GOT3 (cell line): Measurements from ENCODE around the gene RNF151.
"Not testable (repeated sequence)": the region's sequence is repeated elsewhere in the genome, so short reads cannot be mapped to it uniquely, and the experiment has no call there.

Experiments
- DNase-seq: peaks from one replicate; lab custom pipeline; 2025; ENCODE audit warnings: mixed read lengths; lab: John Stamatoyannopoulos, UW

Gene RNF151

GRCh38 chr16:1939833-1940232 is 26.8 kb upstream of the RNF151 start:
- DNase-seq, result not testable (repeated sequence)

- DNase-seq, result no peak
Observed at GRCh38 chr16:1940273-1941161, 26.1 kb upstream of the RNF151 start.

DNA sequence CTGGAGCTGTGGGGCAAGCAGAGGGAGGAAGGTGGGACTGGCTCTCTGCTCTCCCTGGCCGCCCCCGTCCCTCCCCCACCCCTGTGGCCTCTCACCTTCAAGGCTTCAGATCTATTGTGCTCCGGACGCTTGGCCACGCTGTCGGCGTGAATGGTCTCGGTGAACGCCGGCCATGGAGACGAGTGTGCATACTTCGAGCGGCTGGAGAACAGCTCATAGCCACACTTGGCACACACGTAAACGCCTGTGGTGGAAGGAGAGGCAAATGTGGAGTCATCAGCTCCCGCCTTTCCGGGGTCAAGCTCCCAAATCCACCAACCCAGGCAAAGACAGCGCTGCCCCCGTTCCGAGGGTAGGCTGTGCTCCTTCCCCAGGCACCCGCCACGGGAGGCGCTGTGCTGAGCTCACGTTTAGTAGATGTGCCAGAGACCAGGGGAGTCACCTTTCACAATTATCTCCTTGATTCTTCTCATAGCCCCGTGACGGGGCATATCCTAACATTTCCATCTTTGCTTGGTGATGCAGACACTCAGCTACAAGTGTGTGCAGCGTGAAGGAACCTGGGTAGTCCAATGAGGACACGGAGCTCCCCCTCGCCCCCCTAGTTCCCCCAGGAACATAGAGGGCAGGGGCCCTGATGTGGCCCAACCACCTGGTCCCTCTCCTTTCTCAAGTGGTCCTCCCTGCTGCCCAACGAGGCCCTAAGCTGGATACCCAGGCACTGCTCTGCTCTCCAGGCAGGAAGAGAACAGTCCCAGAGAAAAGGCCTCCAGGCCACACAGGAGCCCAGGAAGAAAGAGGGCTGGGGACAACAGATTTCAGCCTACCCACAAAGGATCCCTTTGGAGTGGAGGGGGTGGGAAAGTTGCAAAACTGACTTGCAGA is 25.3 kb upstream of the RNF151 start:
- DNase-seq, result no peak

DNA sequence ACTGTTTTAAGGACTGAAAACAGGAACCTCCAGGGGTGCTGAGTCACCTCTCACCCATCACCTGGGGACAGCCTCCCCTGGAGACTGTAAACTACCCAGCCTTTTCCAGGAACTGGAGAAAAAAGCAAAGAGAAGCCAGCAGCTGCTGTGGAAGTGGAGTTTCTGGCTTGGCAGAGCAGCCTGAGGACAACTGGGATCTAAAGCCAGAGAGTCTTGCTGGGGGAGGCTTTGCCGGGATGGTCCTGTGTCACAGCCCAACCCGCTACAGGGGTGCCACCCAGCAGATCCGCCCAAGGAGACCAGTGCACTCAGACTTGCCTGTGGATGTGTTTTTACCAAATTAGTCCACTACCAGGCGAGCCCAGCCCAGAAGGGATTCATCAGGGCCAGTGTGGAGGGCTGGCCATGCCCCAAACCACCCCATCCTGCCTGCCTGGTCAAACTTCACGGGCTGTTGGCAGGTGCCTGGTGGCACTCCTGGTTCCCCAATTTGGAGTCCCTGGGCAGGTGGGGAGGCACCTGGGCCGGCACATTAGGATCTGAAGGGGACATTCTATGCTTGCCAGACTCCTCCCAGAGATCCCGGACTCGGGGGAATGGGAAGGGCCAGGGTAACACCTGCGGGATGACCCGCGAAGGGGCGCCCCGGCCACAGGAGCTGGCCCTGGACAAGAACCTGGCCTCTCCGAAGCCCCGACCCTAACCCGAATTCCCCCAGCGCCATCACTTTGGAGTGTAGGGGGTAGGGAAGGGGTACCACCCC is 24.4 kb upstream of the RNF151 start:
- no peak for DNase-seq

DNA sequence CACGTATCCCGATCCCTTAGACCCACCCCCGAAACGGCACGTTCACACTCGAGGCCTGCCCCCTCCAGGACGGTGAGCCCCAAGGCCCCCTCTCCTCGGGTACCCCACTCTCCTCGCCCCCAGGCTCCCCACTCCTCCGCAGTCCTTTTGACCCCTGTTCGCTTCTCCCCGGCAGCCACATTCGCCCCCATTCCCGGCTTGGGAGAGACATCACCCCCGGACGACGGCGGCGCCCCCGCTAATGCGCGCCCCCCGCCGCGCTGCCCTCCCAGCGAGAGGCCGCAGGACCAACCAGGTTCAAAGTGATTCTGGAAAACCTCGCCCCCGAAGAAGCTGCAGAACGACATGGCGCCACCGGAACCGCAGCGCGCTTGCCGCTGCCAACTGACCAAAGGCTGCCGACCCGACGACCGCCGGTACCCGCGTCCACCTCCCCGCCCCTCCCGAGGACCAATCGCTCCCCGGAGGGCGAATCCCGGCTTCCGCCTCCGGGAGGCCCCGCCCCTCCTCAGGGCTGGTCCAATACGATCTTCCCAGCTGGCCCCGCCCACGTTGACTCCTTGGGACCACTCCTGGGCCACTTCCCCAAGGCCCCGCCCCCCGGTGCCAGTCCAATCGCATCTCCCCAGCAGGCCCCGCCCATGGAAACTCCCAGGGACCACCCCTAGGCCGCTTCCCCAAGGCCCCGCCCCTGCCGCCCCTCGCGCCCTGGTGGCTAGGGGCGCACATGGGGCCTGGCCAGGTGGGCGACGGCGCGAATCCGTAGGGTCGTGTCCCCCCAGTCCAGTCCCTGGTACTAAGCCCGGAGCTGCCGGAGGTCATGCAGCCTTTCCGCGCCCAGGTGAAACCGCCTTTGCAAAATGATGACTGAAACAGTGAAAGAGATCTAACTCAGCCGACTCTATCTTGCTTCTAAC is 23.6 kb upstream of the RNF151 start, which contains the start of gene MSRB1:
MSRB1 (minus strand) TSS at position 390 of the 917 bp plus-strand sequence; CDS start at position 347, 43 bp downstream.
- peak; percentile 92 for DNase-seq

DNA sequence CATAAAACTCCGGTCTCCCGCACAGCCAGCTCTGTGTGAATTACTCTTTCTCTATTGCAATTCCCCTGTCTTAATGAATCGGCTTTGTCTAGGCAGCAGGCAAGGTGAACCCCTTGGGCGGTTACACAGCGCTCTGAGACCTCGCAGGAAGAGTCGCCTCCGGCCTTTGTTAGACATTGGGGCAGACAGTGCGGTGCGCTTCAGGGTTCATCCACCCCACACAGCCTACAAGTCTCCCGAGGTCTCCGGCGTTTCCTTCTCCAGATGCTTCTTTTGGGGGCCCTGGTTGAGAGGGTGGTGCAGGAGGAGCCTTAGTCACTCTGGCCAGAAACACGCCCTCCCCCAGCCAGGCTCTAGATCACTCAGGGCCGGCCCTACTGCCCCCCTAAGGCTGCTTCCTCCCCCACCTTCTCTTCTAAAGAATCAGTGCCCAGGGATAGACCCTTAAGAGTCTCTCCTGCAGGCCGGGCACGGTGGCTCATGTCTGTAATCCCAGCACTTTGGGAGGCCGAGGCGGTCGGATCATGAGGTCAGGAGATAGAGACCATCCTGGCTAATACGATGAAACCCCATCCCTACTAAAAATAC is 21.9 kb upstream of the RNF151 start:
- no peak for DNase-seq

GRCh38 chr16:1945559-1946391 is 20.9 kb upstream of the RNF151 start:
- DNase-seq, result no peak

GRCh38 chr16:1946495-1947368 is 19.9 kb upstream of the RNF151 start:
- no peak for DNase-seq

- DNase-seq, result no peak
Observed at GRCh38 chr16:1947369-1947670, 19.3 kb upstream of the RNF151 start.

GRCh38 chr16:1949507-1949906 is 17.1 kb upstream of the RNF151 start:
- no peak for DNase-seq

GRCh38 chr16:1950047-1950446 is 16.6 kb upstream of the RNF151 start:
- DNase-seq, result no peak

GRCh38 chr16:1950559-1950958 is 16.1 kb upstream of the RNF151 start:
- no peak for DNase-seq

DNA sequence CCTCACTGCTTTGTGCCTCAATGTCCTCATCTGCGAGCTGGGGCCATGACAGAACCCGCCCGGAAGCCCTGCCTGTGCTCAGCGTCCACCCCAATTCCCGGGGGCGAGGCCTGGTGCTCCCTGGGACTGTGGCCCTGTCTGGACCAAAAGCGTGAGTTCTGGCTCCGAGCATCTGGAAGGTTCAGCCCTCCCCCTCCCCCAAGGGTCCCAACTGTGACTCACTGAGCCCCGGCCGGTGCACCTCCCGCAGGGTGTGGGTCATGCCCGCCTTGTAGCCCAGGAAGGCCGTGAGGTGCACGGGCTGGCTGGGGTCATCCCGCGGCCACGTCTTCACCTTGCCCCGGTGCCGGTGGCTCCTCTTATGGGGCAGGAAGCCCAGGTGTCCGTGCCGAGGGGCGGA is 12.9 kb upstream of the RNF151 start:
- DNase-seq, result no peak

DNA sequence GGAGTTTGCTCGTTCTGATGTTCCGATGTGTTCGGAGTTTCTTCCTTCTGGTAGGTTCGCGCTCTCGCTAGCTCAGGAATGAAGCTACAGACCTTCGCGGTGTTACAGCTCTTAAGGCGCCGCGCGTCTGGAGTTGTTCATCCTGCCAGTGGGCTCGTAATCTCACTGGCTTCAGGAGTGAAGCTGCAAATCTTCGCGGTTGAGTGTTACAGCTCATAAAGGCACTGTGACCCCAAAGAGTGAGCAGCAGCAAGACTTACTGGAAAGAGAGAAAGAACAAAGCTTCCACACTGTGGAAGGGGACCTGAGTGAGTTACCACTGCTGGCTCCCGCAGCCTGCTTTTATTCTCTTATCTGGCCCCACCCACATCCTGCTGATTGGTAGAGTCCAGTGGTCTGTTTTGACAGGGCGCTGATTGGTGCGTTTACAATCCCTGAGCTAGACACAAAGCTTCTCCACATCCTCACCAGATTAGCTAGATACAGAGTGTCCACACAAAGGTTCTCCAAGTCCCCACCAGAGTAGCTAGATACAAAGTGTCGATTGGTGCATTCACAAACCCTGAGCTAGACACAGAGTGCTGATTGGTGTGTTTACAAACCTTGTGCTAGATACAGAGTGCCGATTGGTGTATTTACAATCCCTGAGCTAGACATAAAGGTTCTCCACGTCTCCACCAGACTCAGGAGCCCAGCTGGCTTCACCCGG is 9.1 kb upstream of the RNF151 start:
- DNase-seq, result not testable (repeated sequence)

- DNase-seq, result not testable (repeated sequence)
Observed at GRCh38 chr16:1958143-1958491, 8.5 kb upstream of the RNF151 start.

DNA sequence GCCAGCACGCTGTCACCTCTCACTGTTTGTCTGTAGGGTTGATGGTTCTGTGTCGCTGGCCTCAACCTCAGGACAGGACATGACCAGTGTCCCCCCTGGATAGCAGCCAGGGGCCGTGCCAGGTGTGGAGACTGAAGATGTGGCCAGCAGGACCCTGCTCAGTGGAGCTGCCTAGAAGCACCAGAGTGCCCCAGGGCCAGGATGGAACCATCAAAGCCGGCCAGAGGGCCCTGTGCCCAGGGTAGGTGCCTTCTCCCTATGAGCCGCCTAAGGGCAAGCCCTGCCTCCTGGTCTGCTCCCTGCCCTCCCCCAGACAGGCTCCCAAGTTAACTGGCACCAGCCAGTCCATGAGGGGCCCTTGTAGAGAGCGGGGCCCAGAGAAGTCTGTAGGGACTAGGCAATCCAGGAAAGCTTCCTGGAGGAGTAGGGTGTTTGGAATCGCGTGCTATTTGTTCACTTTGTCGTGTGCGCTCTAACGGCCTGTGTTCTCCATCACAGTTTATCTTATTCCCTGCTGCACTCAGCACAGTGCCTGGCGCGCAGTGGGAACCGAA is 7.9 kb upstream of the RNF151 start:
- DNase-seq, result no peak

DNA sequence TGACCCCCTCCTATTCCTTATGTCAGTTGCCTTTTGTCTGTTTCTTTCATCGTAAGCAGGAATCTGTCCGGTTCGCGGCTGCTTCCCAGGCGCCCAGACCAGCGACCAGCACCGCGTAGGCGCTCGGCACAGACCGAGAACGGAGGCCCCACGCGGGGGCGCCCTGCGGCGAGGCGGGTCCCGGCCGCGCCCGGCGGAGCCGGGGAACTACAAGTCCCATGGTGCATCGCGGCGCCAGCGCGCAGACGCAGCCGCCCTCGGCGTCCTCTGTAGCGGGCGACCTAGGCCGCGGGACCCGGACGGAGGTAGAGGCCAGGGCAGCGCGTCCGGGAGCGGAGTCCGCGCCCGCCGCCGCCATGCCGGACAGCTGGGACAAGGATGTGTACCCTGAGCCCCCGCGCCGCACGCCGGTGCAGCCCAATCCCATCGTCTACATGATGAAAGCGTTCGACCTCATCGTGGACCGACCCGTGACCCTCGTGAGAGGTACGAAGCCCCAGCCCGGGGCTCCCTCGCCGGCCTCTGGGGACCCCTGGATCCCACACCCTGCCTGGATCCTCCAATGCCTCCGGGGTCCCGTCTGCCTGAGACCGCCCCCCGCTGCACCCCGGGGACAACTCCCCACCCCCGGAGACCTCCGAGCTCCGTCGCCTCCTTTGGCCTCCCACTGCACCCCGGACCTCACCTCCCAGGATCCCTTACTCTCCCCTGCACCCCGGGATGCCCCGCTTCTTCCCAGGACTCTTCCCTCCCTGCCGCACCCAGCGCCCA is 7.2 kb upstream of the RNF151 start, which contains the start of gene NDUFB10:
NDUFB10 (plus strand) TSS at position 270 of the 771 bp plus-strand sequence; CDS start at position 357, 87 bp downstream.
- peak; percentile 82 for DNase-seq
